Pulmonary artery endothelial cell (primary cell): ENCODE measurements around the gene CT45A5. TPM values are rescaled to one million over a fixed set of nuclear protein-coding genes. Genes with fewer than 3 reads are reported as not detected.
"Not testable (repeated sequence)": the region's sequence is repeated elsewhere in the genome, so short reads cannot be mapped to it uniquely, and the experiment has no call there.

Experiments
- DNase-seq: peaks from one replicate; pipeline ENCODE4 v3.0.0-alpha.2; 2011; ENCODE audit warnings: low read depth, low spot score
- total RNA-seq: library from RNA; depleted of rRNA; stranded (reverse); fragments of >200 nt; gene quantifications from 2 replicates; pipeline ENCODE4 v1.2.3, GENCODE V29; 2014

CT45A5 gene
- total RNA-seq = not detected in 2 replicates

- not testable (repeated sequence) for DNase-seq
These were observed at the start of gene CT45A5 for GRCh38 chrX:135785403-135785802. Gene CT45A5 (minus strand): TSS chrX:135785503. CDS start chrX:135781729, 3,774 bp downstream.

- DNase-seq = not testable (repeated sequence)
These were observed 34.6 kb upstream of the CT45A5 start, which contains the start of gene CT45A2 for GRCh38 chrX:135819912-135820311. Gene CT45A2 (minus strand): TSS chrX:135820012. CDS start chrX:135816265, 3,747 bp downstream.

- not testable (repeated sequence) for DNase-seq
These were observed 17.4 kb upstream of the CT45A5 start, which contains the start of gene CT45A6 for GRCh38 chrX:135802687-135803086. Gene CT45A6 (minus strand): TSS chrX:135802787. CDS start chrX:135798993, 3,794 bp downstream.

GRCh38 chrX:135768091-135768490 lies 17.2 kb downstream of the CT45A5 start, which contains the start of gene CT45A3:
Gene CT45A3 (minus strand): TSS chrX:135768191. CDS start chrX:135764444, 3,747 bp downstream.
- not testable (repeated sequence) for DNase-seq

- not testable (repeated sequence) for DNase-seq
These were observed 40.6 kb downstream of the CT45A5 start for GRCh38 chrX:135744739-135745138.

GRCh38 chrX:135741192-135741715 lies 44.0 kb downstream of the CT45A5 start:
- no peak for DNase-seq

GRCh38 chrX:135740681-135741149 lies 44.6 kb downstream of the CT45A5 start:
- DNase-seq = no peak

- DNase-seq = no peak
These were observed 47.8 kb downstream of the CT45A5 start for GRCh38 chrX:135737366-135738071.

- DNase-seq = not testable (repeated sequence)
These were observed 50.6 kb downstream of the CT45A5 start for GRCh38 chrX:135734666-135735065.

Other genes with a start within 250 kb of the CT45A5 start
- gene CT45A1, start 71.9 kb downstream of the CT45A5 start, total RNA-seq = not detected in 2 replicates
- not detected in 2 replicates for gene CT45A3, start 17.3 kb downstream of the CT45A5 start, total RNA-seq
- gene CT45A6, start 17.3 kb upstream of the CT45A5 start, total RNA-seq = not detected in 2 replicates
- gene CT45A2, start 34.5 kb upstream of the CT45A5 start, total RNA-seq = not detected in 2 replicates
- not detected in 2 replicates for gene CT45A7, start 51.8 kb upstream of the CT45A5 start, total RNA-seq
- not detected in 2 replicates for gene CT45A8, start 69.0 kb upstream of the CT45A5 start, total RNA-seq
- not detected in 2 replicates for gene CT45A9, start 86.3 kb upstream of the CT45A5 start, total RNA-seq
- gene CT45A10, start 107.9 kb upstream of the CT45A5 start, total RNA-seq = not detected in 2 replicates
- gene SAGE1, start 108.2 kb upstream of the CT45A5 start, total RNA-seq = not detected in 2 replicates
- gene MMGT1, start 188.5 kb upstream of the CT45A5 start, total RNA-seq = 6.3 and 9.2 TPM in 2 replicates
- 18.3 and 21.1 TPM in 2 replicates for gene SLC9A6, start 199.9 kb upstream of the CT45A5 start, total RNA-seq